K562 (cell line): ENCODE results near the gene OLFML2B.

ENCODE experiments used
- GABPB1 ChIP-seq: sonication (generic); formaldehyde crosslinking; IDR thresholded peaks from 2 replicates; pipeline ENCODE4 v1.8.0; 2022; ENCODE audit warnings: mild to moderate bottlenecking, missing genetic modification reagents
- ZC3H11A ChIP-seq: IDR thresholded peaks from 2 replicates; pipeline ENCODE4 v1.6.1; 2012; ENCODE audit warnings: low read depth, low read length, improper control_type of control experiment
- TF ChIP-seq, protein P1 (sequence below), 2 experiments: fragments of 450-650 bp in 1 of 2; sonication (generic) in 1 of 2; formaldehyde crosslinking in 1 of 2; IDR thresholded peaks in 1 of 2; conservative IDR thresholded peaks in 1 of 2; 2 replicates each; pipeline versions ENCODE4 v1.6.1 to v1.8.1; 2016 to 2023; ENCODE audit warnings: mild to moderate bottlenecking in 2 of 2, moderate library complexity in 2 of 2, inconsistent platforms in 1 of 2, missing genetic modification reagents in 1 of 2

GRCh38 chr1:162026881-162027280, 3.2 kb upstream of the OLFML2B start:
- no peak for TF ChIP-seq GABPB1 (CRISPR knock-in tag)
- TF ChIP-seq, protein P1, sequence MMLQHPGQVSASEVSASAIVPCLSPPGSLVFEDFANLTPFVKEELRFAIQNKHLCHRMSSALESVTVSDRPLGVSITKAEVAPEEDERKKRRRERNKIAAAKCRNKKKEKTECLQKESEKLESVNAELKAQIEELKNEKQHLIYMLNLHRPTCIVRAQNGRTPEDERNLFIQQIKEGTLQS (IDR thresholded peaks at IDR 0.05) = no peak
- TF ChIP-seq, protein P1 (CRISPR knock-in tag; conservative IDR thresholded peaks at IDR 0.05) = no peak
- no peak for TF ChIP-seq ZC3H11A
